ENCODE data around the gene IL22RA1. TPM values are rescaled to one million over a fixed set of nuclear protein-coding genes. Genes with fewer than 3 reads are reported as not detected.

Gene IL22RA1
- total and polyA plus RNA-seq, 7 experiments from 2014 or later, result not detected

DNA sequence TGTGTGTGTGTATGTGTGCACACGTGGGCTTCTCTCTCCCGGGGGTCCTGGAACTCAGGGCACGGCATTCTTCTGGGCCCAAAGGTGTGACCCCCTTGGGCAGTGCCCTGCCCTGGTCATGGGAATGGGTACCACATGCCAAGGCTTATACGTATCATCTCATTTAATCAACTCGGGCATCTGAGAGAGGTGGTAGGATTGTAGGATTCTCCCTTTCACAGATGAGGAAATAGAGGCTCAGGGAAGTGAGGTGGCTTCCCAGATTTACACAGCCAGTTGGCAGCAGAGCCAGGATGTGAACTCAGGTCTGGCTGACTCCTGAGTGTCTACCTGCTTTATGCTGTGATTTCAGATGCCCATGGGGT, 46.2 kb downstream of the IL22RA1 start:
- peaks cover 0 to 4% (median 0%) of the 10 kb centered on the region in 11 donors for H3K9me3 Mint-ChIP-seq
- H3K27me3 Mint-ChIP-seq, result peaks cover 0 to 3% (median 0%) of the 10 kb centered on the region in 5 donors
- no peak overlapping the region for H3K27ac ChIP-seq (ENCODE audit: low read depth, low read length)
- no peaks in the 10 kb centered on the region for H3K4me1 Mint-ChIP-seq
- H3K4me1 ChIP-seq (ENCODE audit: control insufficient read depth in 2 of 2, insufficient read depth in 2 of 2, low read length in 2 of 2), result no peaks in the 10 kb centered on the region
- no peak overlapping the region for H3K4me3 ChIP-seq (ENCODE audit: low read length)
- H3K36me3 Mint-ChIP-seq, result no peaks in the 10 kb centered on the region
- no peak overlapping the region for H3K27ac Mint-ChIP-seq
- H3K9me3 ChIP-seq (ENCODE audit: control insufficient read depth in 2 of 3, low read length in 3 of 3), result no peaks in the 10 kb centered on the region
- H3K4me3 Mint-ChIP-seq, result no peak overlapping the region
- POLR2A ChIA-PET, result no interaction called here
- intact Hi-C loops (cut with micrococcal nuclease), result no loop called here
- H3K36me3 ChIP-seq (ENCODE audit: control insufficient read depth in 2 of 3, insufficient read depth in 3 of 3, low read length in 3 of 3), result no peaks in the 10 kb centered on the region
- CTCF ChIA-PET, result no interaction called here
- no peak for ATAC-seq
- H3K27me3 ChIP-seq (ENCODE audit: control insufficient read depth in 2 of 2, insufficient read depth in 2 of 2, low read length in 2 of 2), result no peaks in the 10 kb centered on the region
- DNase-seq, result no peak

DNA sequence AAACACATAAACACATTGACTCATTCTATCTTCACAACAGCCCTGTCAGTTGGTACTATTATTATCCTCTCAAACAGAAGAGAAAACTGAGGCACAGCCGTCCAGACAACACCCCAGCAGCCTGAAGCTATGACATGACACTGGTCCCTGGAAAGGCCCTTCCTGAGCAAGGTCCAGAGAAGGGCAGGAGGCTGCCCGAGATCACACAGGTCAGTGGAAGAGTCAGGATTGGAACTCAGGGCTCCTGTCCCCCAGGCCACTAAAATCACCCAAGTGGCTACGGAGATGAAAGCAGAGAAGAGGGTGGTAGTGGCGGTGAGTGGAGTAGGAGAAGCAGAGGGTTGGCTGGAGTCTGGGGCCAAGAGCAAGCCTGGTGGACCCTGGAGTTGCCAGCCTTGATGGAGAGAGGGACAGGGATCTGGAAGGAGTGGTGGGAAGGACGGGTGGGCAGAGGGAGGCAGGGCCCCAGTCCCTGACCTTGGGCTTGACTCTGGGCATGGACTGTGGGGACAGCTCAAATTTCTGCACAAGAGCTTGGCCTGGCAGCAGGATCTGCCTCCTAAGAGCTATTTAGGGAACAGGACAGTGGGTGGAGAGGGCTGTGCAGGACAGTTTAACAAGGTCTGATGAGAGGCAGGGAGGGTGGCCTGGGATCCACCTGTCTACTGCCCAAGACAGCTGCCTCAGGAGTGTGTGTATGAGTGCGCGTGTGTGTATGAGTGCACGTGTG, 46.8 kb downstream of the IL22RA1 start:
- intact Hi-C loops (cut with micrococcal nuclease), result no loop called here
- Histone ChIP-seq H3K27me3 (ENCODE audit: control insufficient read depth in 2 of 2, insufficient read depth in 2 of 2, low read length in 2 of 2) (no peaks in the 10 kb centered on the region), H3K36me3 (ENCODE audit: control insufficient read depth in 2 of 3, insufficient read depth in 3 of 3, low read length in 3 of 3) (no peaks in the 10 kb centered on the region), H3K4me3 (ENCODE audit: low read length) (no peak overlapping the region), H3K4me1 (ENCODE audit: control insufficient read depth in 2 of 2, insufficient read depth in 2 of 2, low read length in 2 of 2) (no peaks in the 10 kb centered on the region), H3K27ac (ENCODE audit: low read depth, low read length) (no peak overlapping the region), H3K9me3 (ENCODE audit: control insufficient read depth in 2 of 3, low read length in 3 of 3) (no peaks in the 10 kb centered on the region)
- Mint-ChIP-seq H3K36me3 (no peaks in the 10 kb centered on the region), H3K4me3 (no peak overlapping the region), H3K9me3 (peaks cover 0 to 4% (median 0%) of the 10 kb centered on the region in 11 donors), H3K27ac (no peak overlapping the region), H3K27me3 (peaks cover 0 to 3% (median 0%) of the 10 kb centered on the region in 5 donors), H3K4me1 (no peaks in the 10 kb centered on the region)
- DNase-seq (no peak), ATAC-seq (no peak)
- ChIA-PET POLR2A (no interaction called here), CTCF (no interaction called here)

DNA sequence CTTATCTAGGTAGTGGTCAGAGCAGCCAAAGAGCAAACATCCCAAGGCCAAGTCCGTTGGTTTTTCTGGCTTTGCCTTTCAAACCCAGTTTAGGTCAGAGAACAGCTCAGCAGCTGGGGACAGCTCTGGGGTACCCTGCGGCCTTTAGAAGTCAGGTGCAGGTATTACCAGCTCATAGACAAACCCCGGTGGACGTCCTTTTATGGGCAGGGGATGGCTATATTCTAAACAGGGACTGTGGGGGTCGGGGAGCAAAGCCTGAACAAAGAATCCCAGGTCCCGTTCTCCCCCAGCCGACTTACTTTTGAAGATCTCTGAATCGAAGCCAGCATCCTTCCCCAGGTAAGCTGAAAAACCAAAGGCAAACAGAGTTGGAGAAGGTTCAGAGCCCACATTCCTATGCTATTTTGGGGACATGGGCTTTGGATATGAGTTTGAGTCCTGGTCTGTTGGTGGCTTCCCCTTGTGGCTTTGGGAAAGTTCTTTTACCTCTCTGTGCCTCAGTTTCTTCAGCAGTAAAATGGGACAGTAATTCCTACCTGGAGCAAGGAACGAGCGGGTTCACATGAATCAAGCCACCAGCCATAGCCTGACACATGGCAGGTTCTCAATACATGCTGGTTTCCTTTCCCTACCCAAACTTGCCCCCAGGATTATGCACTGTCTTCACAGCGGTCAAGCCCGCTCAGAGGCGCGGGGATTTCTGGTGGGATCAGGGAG, 47.6 kb downstream of the IL22RA1 start:
- ChIA-PET CTCF (no interaction called here), POLR2A (no interaction called here)
- Mint-ChIP-seq H3K27ac (no peak overlapping the region), H3K4me3 (no peak overlapping the region), H3K36me3 (no peaks in the 10 kb centered on the region), H3K4me1 (no peaks in the 10 kb centered on the region), H3K9me3 (peaks cover 0 to 4% (median 0%) of the 10 kb centered on the region in 11 donors), H3K27me3 (peaks cover 0 to 3% (median 0%) of the 10 kb centered on the region in 5 donors)
- no peaks in the 10 kb centered on the region for H3K36me3 ChIP-seq (ENCODE audit: control insufficient read depth in 2 of 3, insufficient read depth in 3 of 3, low read length in 3 of 3)
- H3K27me3 ChIP-seq (ENCODE audit: control insufficient read depth in 2 of 2, insufficient read depth in 2 of 2, low read length in 2 of 2), result no peaks in the 10 kb centered on the region
- H3K27ac ChIP-seq (ENCODE audit: low read depth, low read length), result no peak overlapping the region
- no peaks in the 10 kb centered on the region for H3K9me3 ChIP-seq (ENCODE audit: control insufficient read depth in 2 of 3, low read length in 3 of 3)
- H3K4me1 ChIP-seq (ENCODE audit: control insufficient read depth in 2 of 2, insufficient read depth in 2 of 2, low read length in 2 of 2), result no peaks in the 10 kb centered on the region
- no peak for DNase-seq
- no peak overlapping the region for H3K4me3 ChIP-seq (ENCODE audit: low read length)
- intact Hi-C loops (cut with micrococcal nuclease), result no loop called here
- no peak for ATAC-seq

DNA sequence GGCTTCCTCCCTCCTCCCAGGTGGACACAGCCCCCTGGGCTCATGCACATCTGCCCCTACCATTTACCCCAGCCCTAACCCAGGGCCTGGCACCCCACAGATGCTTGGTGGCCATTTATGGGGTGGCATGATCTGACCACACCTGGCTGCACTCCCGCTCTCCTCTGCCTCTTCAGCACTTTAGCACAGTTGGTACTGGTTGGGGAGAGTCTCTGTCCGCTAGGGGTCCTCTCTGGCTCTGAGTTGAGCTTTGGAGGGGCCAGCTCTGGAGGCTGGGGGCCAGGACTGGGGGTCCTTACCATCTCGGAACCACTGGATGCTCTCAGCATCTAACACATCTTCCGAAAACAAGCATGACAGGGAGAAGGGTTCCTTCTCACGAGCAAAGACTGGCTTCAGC, 48.4 kb downstream of the IL22RA1 start:
- H3K4me3 ChIP-seq (ENCODE audit: low read length), result no peak overlapping the region
- H3K36me3 Mint-ChIP-seq, result no peaks in the 10 kb centered on the region
- ChIA-PET POLR2A (no interaction called here), CTCF (no interaction called here)
- H3K4me1 Mint-ChIP-seq, result no peaks in the 10 kb centered on the region
- peaks cover 0 to 3% (median 0%) of the 10 kb centered on the region in 5 donors for H3K27me3 Mint-ChIP-seq
- H3K9me3 ChIP-seq (ENCODE audit: control insufficient read depth in 2 of 3, low read length in 3 of 3), result no peaks in the 10 kb centered on the region
- H3K4me1 ChIP-seq (ENCODE audit: control insufficient read depth in 2 of 2, insufficient read depth in 2 of 2, low read length in 2 of 2), result no peaks in the 10 kb centered on the region
- no peak overlapping the region for H3K4me3 Mint-ChIP-seq
- no peak overlapping the region for H3K27ac ChIP-seq (ENCODE audit: low read depth, low read length)
- ATAC-seq (no peak), DNase-seq (no peak)
- peaks cover 0 to 4% (median 0%) of the 10 kb centered on the region in 11 donors for H3K9me3 Mint-ChIP-seq
- no peak overlapping the region for H3K27ac Mint-ChIP-seq
- no peaks in the 10 kb centered on the region for H3K36me3 ChIP-seq (ENCODE audit: control insufficient read depth in 2 of 3, insufficient read depth in 3 of 3, low read length in 3 of 3)
- intact Hi-C loops (cut with micrococcal nuclease), result no loop called here
- H3K27me3 ChIP-seq (ENCODE audit: control insufficient read depth in 2 of 2, insufficient read depth in 2 of 2, low read length in 2 of 2), result no peaks in the 10 kb centered on the region

DNA sequence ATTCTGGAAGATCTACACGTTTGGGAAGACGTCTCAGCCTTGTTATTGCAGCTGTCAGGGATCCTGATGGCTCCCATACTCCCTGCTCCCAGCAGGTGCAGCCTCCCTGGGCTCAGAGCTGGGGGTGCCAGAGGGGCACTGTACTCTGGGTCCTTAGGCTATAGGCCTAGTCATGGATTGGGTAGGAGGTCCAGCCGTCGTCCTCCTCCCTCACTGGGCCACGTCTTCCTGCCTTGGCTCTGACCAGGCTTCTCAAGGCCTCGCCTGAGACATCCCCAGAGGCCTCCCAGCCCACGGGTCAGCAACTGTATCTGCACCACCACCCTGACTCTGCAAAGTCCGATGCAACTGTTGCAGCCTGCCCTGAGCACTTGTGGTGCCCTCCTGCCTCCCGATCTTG, 49.2 kb downstream of the IL22RA1 start:
- no peak overlapping the region for H3K27ac Mint-ChIP-seq
- no peaks in the 10 kb centered on the region for H3K36me3 ChIP-seq (ENCODE audit: control insufficient read depth in 2 of 3, insufficient read depth in 3 of 3, low read length in 3 of 3)

DNA sequence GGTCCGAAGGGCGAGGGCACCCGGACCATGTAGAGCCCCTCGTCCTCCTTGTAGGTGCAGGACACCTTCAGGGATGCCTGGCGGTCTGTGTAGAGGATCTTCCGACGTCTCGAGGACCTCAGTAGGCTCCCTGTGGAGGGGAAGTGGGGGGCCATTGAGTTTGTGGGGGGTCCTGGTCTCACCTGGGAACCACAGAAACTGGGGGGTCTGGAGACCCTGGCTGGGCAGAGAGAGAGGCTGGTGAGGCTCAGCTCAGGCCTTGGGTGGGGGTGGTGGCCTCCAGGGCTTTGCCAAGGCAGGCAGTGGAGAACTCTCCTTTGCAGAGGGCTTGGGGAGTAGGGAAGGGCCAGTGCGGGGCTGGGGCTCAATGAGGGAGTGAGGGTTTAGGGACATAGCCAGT, 50.0 kb downstream of the IL22RA1 start:
- H3K9me3 Mint-ChIP-seq, result peaks cover 0 to 4% (median 0%) of the 10 kb centered on the region in 11 donors
- ChIA-PET POLR2A (no interaction called here), CTCF (no interaction called here)
- no peaks in the 10 kb centered on the region for H3K9me3 ChIP-seq (ENCODE audit: control insufficient read depth in 2 of 3, low read length in 3 of 3)
- H3K4me3 Mint-ChIP-seq, result no peak overlapping the region
- H3K27ac ChIP-seq (ENCODE audit: low read depth, low read length), result no peak overlapping the region
- no peaks in the 10 kb centered on the region for H3K27me3 ChIP-seq (ENCODE audit: control insufficient read depth in 2 of 2, insufficient read depth in 2 of 2, low read length in 2 of 2)
- no peak for DNase-seq
- no peak overlapping the region for H3K27ac Mint-ChIP-seq
- H3K27me3 Mint-ChIP-seq, result peaks cover 0 to 3% (median 0%) of the 10 kb centered on the region in 5 donors
- no peak for ATAC-seq
- no peaks in the 10 kb centered on the region for H3K36me3 Mint-ChIP-seq
- no peak overlapping the region for H3K4me3 ChIP-seq (ENCODE audit: low read length)
- intact Hi-C loops (cut with micrococcal nuclease), result no loop called here
- H3K36me3 ChIP-seq (ENCODE audit: control insufficient read depth in 2 of 3, insufficient read depth in 3 of 3, low read length in 3 of 3), result no peaks in the 10 kb centered on the region
- no peaks in the 10 kb centered on the region for H3K4me1 ChIP-seq (ENCODE audit: control insufficient read depth in 2 of 2, insufficient read depth in 2 of 2, low read length in 2 of 2)
- H3K4me1 Mint-ChIP-seq, result no peaks in the 10 kb centered on the region

More for the DNA sequence above, 49.2 kb downstream of the IL22RA1 start:
- Histone ChIP-seq H3K9me3 (ENCODE audit: control insufficient read depth in 2 of 3, low read length in 3 of 3) (no peaks in the 10 kb centered on the region), H3K27ac (ENCODE audit: low read depth, low read length) (no peak overlapping the region), H3K27me3 (ENCODE audit: control insufficient read depth in 2 of 2, insufficient read depth in 2 of 2, low read length in 2 of 2) (no peaks in the 10 kb centered on the region), H3K4me1 (ENCODE audit: control insufficient read depth in 2 of 2, insufficient read depth in 2 of 2, low read length in 2 of 2) (no peaks in the 10 kb centered on the region), H3K4me3 (ENCODE audit: low read length) (no peak overlapping the region)
- Mint-ChIP-seq H3K4me3 (no peak overlapping the region), H3K27me3 (peaks cover 0 to 3% (median 0%) of the 10 kb centered on the region in 5 donors), H3K36me3 (no peaks in the 10 kb centered on the region), H3K9me3 (peaks cover 0 to 4% (median 0%) of the 10 kb centered on the region in 11 donors), H3K4me1 (no peaks in the 10 kb centered on the region)
- no peak for DNase-seq
- CTCF ChIA-PET, result no interaction called here
- no peak for ATAC-seq
- POLR2A ChIA-PET, result no interaction called here
- intact Hi-C loops (cut with micrococcal nuclease), result no loop called here

Measured in naive thymus-derived CD4-positive, alpha-beta T cell (primary cell).